ENCODE measurements around the gene PDCD2L. TPM values are rescaled to one million over a fixed set of nuclear protein-coding genes. Genes with fewer than 3 reads are reported as not detected.
"Not testable (repeated sequence)": the region's sequence is repeated elsewhere in the genome, so short reads cannot be mapped to it uniquely, and the experiment has no call there.

PDCD2L gene
- total RNA-seq, 1 donor from 2014 or later: 10.8 TPM

GRCh38 chr19:34454091-34454490, 49.9 kb downstream of the PDCD2L start:
- Histone ChIP-seq H3K9me3 (no peaks in the 10 kb centered on the region), H3K4me1 (no peaks in the 10 kb centered on the region), H3K27ac (no peak overlapping the region), H3K27me3 (no peaks in the 10 kb centered on the region), H3K4me3 (no peak overlapping the region), H3K36me3 (peaks cover 0 to 85% of the 10 kb centered on the region in 2 donors)
- intact Hi-C loops (cut with DNase I): no loop called here
- no peak for DNase-seq (ENCODE audit: extremely low spot score in 2 of 2)
- TF ChIP-seq POLR2AphosphoS5 (IDR thresholded peaks at IDR 0.05; ENCODE audit: insufficient read depth in 1 of 2, low read depth in 1 of 2) (no peak), POLR2A (IDR thresholded peaks at IDR 0.05) (no peak), CTCF (IDR thresholded peaks at IDR 0.05) (no peak)

- Histone ChIP-seq H3K27me3 (no peaks in the 10 kb centered on the region), H3K4me1 (no peaks in the 10 kb centered on the region), H3K36me3 (peaks cover 0 to 87% of the 10 kb centered on the region in 2 donors), H3K9me3 (no peaks in the 10 kb centered on the region), H3K27ac (no peak overlapping the region), H3K4me3 (no peak overlapping the region)
- DNase-seq (ENCODE audit: extremely low spot score in 2 of 2): no peak
- intact Hi-C loops (cut with DNase I): no loop called here
- no peak for TF ChIP-seq POLR2A (IDR thresholded peaks at IDR 0.05)
- TF ChIP-seq POLR2AphosphoS5 (IDR thresholded peaks at IDR 0.05; ENCODE audit: insufficient read depth in 1 of 2, low read depth in 1 of 2): no peak
- no peak for TF ChIP-seq CTCF (IDR thresholded peaks at IDR 0.05)
Observed at GRCh38 chr19:34454685-34455084, 50.5 kb downstream of the PDCD2L start.

- peaks cover 4 to 87% of the 10 kb centered on the region in 2 donors for H3K36me3 ChIP-seq
- H3K4me3 ChIP-seq; H3K4me1 ChIP-seq; H3K27me3 ChIP-seq; DNase-seq (ENCODE audit: extremely low spot score in 2 of 2); H3K27ac ChIP-seq; H3K9me3 ChIP-seq; intact Hi-C loops (cut with DNase I): not testable (repeated sequence)
Observed at GRCh38 chr19:34455783-34456480, 51.7 kb downstream of the PDCD2L start.

- no peaks in the 10 kb centered on the region for H3K9me3 ChIP-seq
- TF ChIP-seq POLR2AphosphoS5 (IDR thresholded peaks at IDR 0.05; ENCODE audit: insufficient read depth in 1 of 2, low read depth in 1 of 2): no peak
- TF ChIP-seq POLR2A (IDR thresholded peaks at IDR 0.05): no peak
- no peak for TF ChIP-seq CTCF (IDR thresholded peaks at IDR 0.05)
- peaks cover 5 to 87% of the 10 kb centered on the region in 2 donors for H3K36me3 ChIP-seq
- no peak overlapping the region for H3K27ac ChIP-seq
- H3K4me1 ChIP-seq: no peaks in the 10 kb centered on the region
- intact Hi-C loops (cut with DNase I): no loop called here
- no peak for DNase-seq (ENCODE audit: extremely low spot score in 2 of 2)
- no peaks in the 10 kb centered on the region for H3K27me3 ChIP-seq
- no peak overlapping the region for H3K4me3 ChIP-seq
Observed at GRCh38 chr19:34457446-34457845, 53.2 kb downstream of the PDCD2L start.

- Histone ChIP-seq H3K27ac (no peak overlapping the region), H3K4me3 (no peak overlapping the region), H3K36me3 (peaks cover 5 to 88% of the 10 kb centered on the region in 2 donors), H3K27me3 (no peaks in the 10 kb centered on the region), H3K4me1 (no peaks in the 10 kb centered on the region), H3K9me3 (no peaks in the 10 kb centered on the region)
- TF ChIP-seq CTCF (IDR thresholded peaks at IDR 0.05) (no peak), POLR2AphosphoS5 (IDR thresholded peaks at IDR 0.05; ENCODE audit: insufficient read depth in 1 of 2, low read depth in 1 of 2) (no peak), POLR2A (IDR thresholded peaks at IDR 0.05) (no peak)
- intact Hi-C loops (cut with DNase I): no loop called here
- no peak for DNase-seq (ENCODE audit: extremely low spot score in 2 of 2)
Observed at GRCh38 chr19:34458677-34459076, 54.5 kb downstream of the PDCD2L start.

All from vagina (tissue), 2 donors.